B cell (primary cell): ENCODE measurements around the gene TTLL10. TPM values are rescaled to one million over a fixed set of nuclear protein-coding genes. Genes with fewer than 3 reads are reported as not detected.
A peak's percentile ranks its signal among the peaks of the same experiment; 100 is the strongest.

Source experiments
- ATAC-seq: fragments of 200-7000 bp; cut with Tn5 transposase; one replicate; pipeline ENCODE4 v1.10.0; 2021; ENCODE audit warnings: low read depth, mild to moderate bottlenecking, moderate number of reproducible peaks, moderate library complexity
- CTCF ChIA-PET: fragments of 350-600 bp; sonication (Branson Sonifier 250); formaldehyde crosslinking; loops from one replicate; lab custom pipeline; 2021; ENCODE audit warnings: antibody characterized with exemption, inconsistent platforms; lab: Charles Lee
- POLR2A ChIA-PET: fragments of 350-600 bp; sonication (Branson Sonifier 250); formaldehyde crosslinking; loops from one replicate; lab custom pipeline; 2021; ENCODE audit warnings: antibody characterized with exemption; lab: Charles Lee
- DNase-seq: peaks from one replicate; pipeline ENCODE4 v3.0.0; 2013
- H2AFZ ChIP-seq: 2 replicates; pipeline ENCODE4 v1.6.1; 2012; ENCODE audit warnings: mild to moderate bottlenecking, low read depth, low read length; ENCODE audit not compliant: insufficient read depth, poor library complexity, severe bottlenecking
- H3K27ac ChIP-seq, 2 donors: 1 replicate in 1 of 2; 2 replicates in 1 of 2; pipeline ENCODE4 v1.5.1; 2012 to 2013; ENCODE audit warnings: low read length in 2 of 2, mild to moderate bottlenecking in 2 of 2, moderate library complexity in 1 of 2
- H3K27me3 ChIP-seq, 4 experiments: fragments of 200-600 bp in 1 of 4; sonication (generic) in 1 of 4; replicated peaks in 1 of 4; 1 replicate in 2 of 4; 2 replicates in 2 of 4; pipeline versions ENCODE4 v1.6.1 to v1.7.0; 2013 to 2016; ENCODE audit warnings: low read length in 3 of 4, mild to moderate bottlenecking in 2 of 4, mixed read lengths in 1 of 4, moderate library complexity in 1 of 4; ENCODE audit not compliant: insufficient read depth in 4 of 4, control insufficient read depth in 3 of 4; ENCODE audit errors: control extremely low read depth in 1 of 4
- H3K36me3 ChIP-seq, 2 experiments: replicated peaks in 1 of 2; 1 replicate in 1 of 2; 2 replicates in 1 of 2; pipeline versions ENCODE4 v1.6.1 to v1.7.1; 2013; ENCODE audit warnings: low read length in 1 of 2; ENCODE audit not compliant: insufficient read depth in 2 of 2, control insufficient read depth in 1 of 2; ENCODE audit errors: control extremely low read depth in 1 of 2, extremely low read depth in 1 of 2
- H3K4me1 ChIP-seq, 2 donors: fragments of 200-600 bp in 1 of 2; sonication (generic) in 1 of 2; 1 replicate in 1 of 2; 2 replicates in 1 of 2; pipeline versions ENCODE4 v1.5.1 to v1.6.1; 2013 to 2017; ENCODE audit warnings: low read length in 2 of 2; ENCODE audit not compliant: control insufficient read depth in 2 of 2, insufficient read depth in 2 of 2
- H3K4me2 ChIP-seq: replicated peaks from 2 replicates; pipeline ENCODE3; 2012; ENCODE audit warnings: mild to moderate bottlenecking, low read depth, low read length; ENCODE audit not compliant: poor library complexity, severe bottlenecking
- H3K4me3 ChIP-seq, 5 experiments: fragments of 200-600 bp in 1 of 5; sonication (generic) in 1 of 5; 1 replicate in 3 of 5; 2 replicates in 2 of 5; pipeline versions ENCODE4 v1.5.1 to v1.7.0; 2011 to 2016; ENCODE audit warnings: low read length in 4 of 5, mild to moderate bottlenecking in 4 of 5, low read depth in 2 of 5, control low read depth in 1 of 5, moderate library complexity in 1 of 5; ENCODE audit not compliant: insufficient read depth in 1 of 5; ENCODE audit errors: control extremely low read depth in 1 of 5, extremely low read depth in 1 of 5
- H3K79me2 ChIP-seq: fragments of 200-600 bp; sonication (generic); one replicate; pipeline ENCODE4 v1.6.0; 2016; ENCODE audit warnings: low read length; ENCODE audit not compliant: control insufficient read depth, insufficient read depth
- H3K9ac ChIP-seq: fragments of 200-600 bp; sonication (generic); 2 replicates; pipeline ENCODE4 v1.6.1; 2017; ENCODE audit warnings: mild to moderate bottlenecking, low read length, moderate library complexity
- H3K9me3 ChIP-seq, 3 donors: one replicate each; pipeline versions ENCODE4 v1.6.1 to v1.7.1; 2013; ENCODE audit warnings: low read length in 2 of 3; ENCODE audit not compliant: control insufficient read depth in 2 of 3, insufficient read depth in 1 of 3; ENCODE audit errors: control extremely low read depth in 1 of 3
- H4K20me1 ChIP-seq: 2 replicates; pipeline ENCODE4 v1.6.0; 2012; ENCODE audit warnings: mild to moderate bottlenecking, low read length; ENCODE audit not compliant: insufficient read depth, control insufficient read depth, poor library complexity, severe bottlenecking
- H3K27ac Mint-ChIP-seq: one replicate; pipeline ENCODE4 v1.8.0; 2021; ENCODE audit warnings: mixed read lengths
- H3K27me3 Mint-ChIP-seq: one replicate; pipeline ENCODE4 v1.8.0; 2021; ENCODE audit warnings: mixed read lengths
- H3K4me1 Mint-ChIP-seq: one replicate; pipeline ENCODE4 v1.8.0; 2021; ENCODE audit warnings: mixed read lengths
- H3K4me3 Mint-ChIP-seq: one replicate; pipeline ENCODE4 v1.8.0; 2021; ENCODE audit warnings: mixed read lengths
- H3K9me3 Mint-ChIP-seq: one replicate; pipeline ENCODE4 v1.8.0; 2022; ENCODE audit warnings: mixed read lengths; ENCODE audit not compliant: insufficient read depth
- CTCF ChIP-seq: fragments of 200-600 bp; IDR thresholded peaks from one replicate; pipeline ENCODE4 v1.8.0; 2022; ENCODE audit warnings: antibody characterized with exemption, mild to moderate bottlenecking
- EZH2 ChIP-seq: IDR thresholded peaks from 2 replicates; pipeline ENCODE4 v1.6.1; 2012; ENCODE audit warnings: borderline replicate concordance, low read depth, mild to moderate bottlenecking, moderate library complexity, low read length; ENCODE audit not compliant: insufficient read depth, poor library complexity, severe bottlenecking
- WGBS: methylation state at CpG from one replicate; pipeline ENCODE4 v1.1.5; 2013; ENCODE audit warnings: missing lambda C conversion rate; ENCODE audit not compliant: insufficient coverage; 5-methylcytosine and 5-hydroxymethylcytosine counted together
- intact Hi-C: fragments of 100-400 bp; cut with micrococcal nuclease; formaldehyde crosslinking; loops from one replicate; pipeline ENCODE4 v1.10.0; 2022
- polyA plus RNA-seq: library from polyadenylated mRNA; depleted of rRNA; stranded (reverse); fragments of >200 nt; gene quantifications from 2 replicates; pipeline ENCODE4 v1.2.3, GENCODE V29; 2012
- total RNA-seq, 2 donors: library from RNA; stranded (reverse); fragments of 120-200 nt in 1 of 2; gene quantifications; 1 replicate in 1 of 2; 2 replicates in 1 of 2; pipeline versions ENCODE4 v1.2.3 to v1.2.4, GENCODE V29; 2013 to 2022

TTLL10 gene
- total and polyA plus RNA-seq, 2 donors (not counting 1 experiment from before 2014, with no cell fraction given): 0.37 to 0.45 TPM

GRCh38 chr1:1134300-1134970, 39.2 kb upstream of the TTLL10 start:
- Mint-ChIP-seq H3K4me3 (no peak overlapping the region), H3K9me3 (peaks cover 3% of the 10 kb centered on the region), H3K4me1 (peaks cover 38% of the 10 kb centered on the region), H3K27ac (peak overlapping the region; percentile 50), H3K27me3 (no peaks in the 10 kb centered on the region)
- TF ChIP-seq EZH2: no peak
- TF ChIP-seq CTCF: no peak
- Histone ChIP-seq H3K36me3 (no peaks in the 10 kb centered on the region), H2AFZ (no peak overlapping the region), H3K27me3 (no peaks in the 10 kb centered on the region), H4K20me1 (no peaks in the 10 kb centered on the region), H3K27ac (peak overlapping the region in 1 of 2 donors; percentile 92), H3K4me3 (no peak overlapping the region), H3K9ac (no peak overlapping the region), H3K79me2 (no peaks in the 10 kb centered on the region), H3K9me3 (peaks cover 0 to 22% (median 0%) of the 10 kb centered on the region in 3 donors), H3K4me1 (peaks cover 31 to 45% of the 10 kb centered on the region in 2 donors), H3K4me2 (no peak overlapping the region)
- no peak for ATAC-seq
- ChIA-PET CTCF (no interaction called here), POLR2A (no interaction called here)
- 87% methylated on average over 28 of the region's 28 CpGs for WGBS
- intact Hi-C loops: no loop called here
- DNase-seq: peak; percentile 38
